Measurements from ENCODE around the gene RNF19B. TPM values are rescaled to one million over a fixed set of nuclear protein-coding genes. Genes with fewer than 3 reads are reported as not detected.

The RNF19B gene
- total and polyA plus RNA-seq, 10 of the 15 experiments (the other 5 are each of a cell fraction or from before 2014, with no cell fraction given), result 2.8 to 32.6 (median 16.6) TPM

GRCh38 chr1:32907435-32907834 is 57.2 kb downstream of the RNF19B start:
- no peaks in the 10 kb centered on the region for H3K36me3 ChIP-seq (ENCODE audit: control insufficient read depth in 2 of 2, insufficient read depth in 2 of 2, low read length in 1 of 2)
- no peak overlapping the region for H3K4me2 ChIP-seq (ENCODE audit: control insufficient read depth, insufficient read depth)
- H4K20me1 ChIP-seq (ENCODE audit: control insufficient read depth, insufficient read depth), result no peaks in the 10 kb centered on the region
- WGBS (ENCODE audit: insufficient coverage, insufficient replicate concordance, low lambda C conversion rate, missing lambda C conversion rate), result 9% methylated on average over 4 of the region's 4 CpGs
- BruUV-seq (replicated peaks), result no TSS peak
- peaks cover under 1 to 1% of the 10 kb centered on the region in 2 experiments; a peak in 1 of 4 replicates for H3K27me3 ChIP-seq (replicated peaks in 1 of 2; ENCODE audit: control insufficient read depth in 2 of 2, insufficient read depth in 2 of 2, low read length in 1 of 2)
- ChIA-PET POLR2A (interaction anchor here (1.1 kb wide), 1 partner anchor 122 kb away, joined by 3 read pairs; no protein-coding TSS in a partner anchor), CTCF (interaction anchor here (1.1 to 1.5 kb wide), 2 partner anchors 9 to 179 kb away, joined by 3 to 7 read pairs; no protein-coding TSS in a partner anchor), SMC1A (ENCODE audit: uncharacterized antibody, unreplicated experiment) (interaction anchor here (0.7 kb wide), 1 partner anchor 33 kb away, joined by 3 read pairs; no protein-coding TSS in a partner anchor), RAD21 (ENCODE audit: unreplicated experiment) (no interaction called here)
- DNase-seq (ENCODE audit: low read depth, low spot score) (no peak), FAIRE-seq (no peak), ATAC-seq (no peak)
- no peaks in the 10 kb centered on the region for H3K4me1 ChIP-seq (ENCODE audit: control insufficient read depth, insufficient read depth, low read length)
- no peak overlapping the region for H3K4me3 ChIP-seq
- no peaks in the 10 kb centered on the region for H3K79me2 ChIP-seq (ENCODE audit: control insufficient read depth, insufficient read depth, low read length)
- no peak for TF ChIP-seq ZBED1 (IDR thresholded peaks at IDR 0.05; ENCODE audit: borderline replicate concordance)
- no peak for TF ChIP-seq EED (IDR thresholded peaks at IDR 0.05; ENCODE audit: low read depth)
- no peak for TF ChIP-seq MTA2 (IDR thresholded peaks at IDR 0.05; ENCODE audit: low read depth)
- no peak overlapping the region for H3K9ac ChIP-seq (ENCODE audit: control insufficient read depth, insufficient read depth, low read length)
- no peaks in the 10 kb centered on the region for H3K9me3 ChIP-seq (replicated peaks; ENCODE audit: control insufficient read depth, insufficient read depth, low read length)
- in situ Hi-C loops (cut with MboI) (no loop called here), intact Hi-C loops (cut with micrococcal nuclease; ENCODE audit: unreplicated experiment) (no loop called here)
- no peak overlapping the region for H3K27ac ChIP-seq (ENCODE audit: control insufficient read depth, insufficient read depth)
- H2AFZ ChIP-seq (ENCODE audit: control insufficient read depth, low read depth, low read length), result no peak overlapping the region

GRCh38 chr1:32906654-32907053 is 58.0 kb downstream of the RNF19B start:
- no peak for FAIRE-seq
- no peak for TF ChIP-seq MTA3 (IDR thresholded peaks at IDR 0.05; ENCODE audit: borderline replicate concordance, low read length)
- no peak for TF ChIP-seq ATF3 (IDR thresholded peaks at IDR 0.05; ENCODE audit: borderline replicate concordance, extremely low read depth, low read depth, low read length)
- no peak for TF ChIP-seq RFX5 (IDR thresholded peaks at IDR 0.05; ENCODE audit: low read depth, low read length)
- TF ChIP-seq LARP7 (IDR thresholded peaks at IDR 0.05), result no peak
- no peak for TF ChIP-seq IRF5 (IDR thresholded peaks at IDR 0.05; ENCODE audit: borderline replicate concordance)
- TF ChIP-seq TAF1 (IDR thresholded peaks at IDR 0.05; ENCODE audit: borderline replicate concordance, low read depth, low read length), result no peak
- no peak for TF ChIP-seq NBN (IDR thresholded peaks at IDR 0.05)
- TF ChIP-seq SUPT20H (IDR thresholded peaks at IDR 0.05; ENCODE audit: borderline replicate concordance, control insufficient read depth, low read depth, low read length), result no peak
- TF ChIP-seq SMC3 (IDR thresholded peaks at IDR 0.05; ENCODE audit: borderline replicate concordance, low read length), result no peak
- no peak for TF ChIP-seq PBX3 (IDR thresholded peaks at IDR 0.05; ENCODE audit: insufficient replicate concordance, low read depth, low read length)
- no peak for TF ChIP-seq BCL11A (IDR thresholded peaks at IDR 0.05; ENCODE audit: low read depth, low read length)
- TF ChIP-seq ZNF384 (IDR thresholded peaks at IDR 0.05; ENCODE audit: borderline replicate concordance, low read depth, low read length), result no peak
- no peak for TF ChIP-seq EGR1 (IDR thresholded peaks at IDR 0.05; ENCODE audit: borderline replicate concordance in 1 of 2, low read depth in 2 of 2, low read length in 2 of 2)

More at GRCh38 chr1:32906654-32907053, 58.0 kb downstream of the RNF19B start:
- Histone ChIP-seq H3K36me3 (ENCODE audit: control insufficient read depth in 2 of 2, insufficient read depth in 2 of 2, low read length in 1 of 2) (no peaks in the 10 kb centered on the region), H3K27me3 (replicated peaks in 1 of 2; ENCODE audit: control insufficient read depth in 2 of 2, insufficient read depth in 2 of 2, low read length in 1 of 2) (peaks cover 1 to 4% of the 10 kb centered on the region in 2 experiments; a peak in 1 of 4 replicates), H3K27ac (ENCODE audit: control insufficient read depth, insufficient read depth) (no peak overlapping the region), H3K4me1 (ENCODE audit: control insufficient read depth, insufficient read depth, low read length) (no peaks in the 10 kb centered on the region), H4K20me1 (ENCODE audit: control insufficient read depth, insufficient read depth) (no peaks in the 10 kb centered on the region), H3K4me3 (no peak overlapping the region), H3K79me2 (ENCODE audit: control insufficient read depth, insufficient read depth, low read length) (no peaks in the 10 kb centered on the region), H3K9me3 (replicated peaks; ENCODE audit: control insufficient read depth, insufficient read depth, low read length) (no peaks in the 10 kb centered on the region), H2AFZ (ENCODE audit: control insufficient read depth, low read depth, low read length) (no peak overlapping the region), H3K4me2 (ENCODE audit: control insufficient read depth, insufficient read depth) (no peak overlapping the region), H3K9ac (ENCODE audit: control insufficient read depth, insufficient read depth, low read length) (no peak overlapping the region)
- 51% methylated on average over 7 of the region's 7 CpGs for WGBS (ENCODE audit: insufficient coverage, insufficient replicate concordance, low lambda C conversion rate, missing lambda C conversion rate)
- in situ Hi-C loops (cut with MboI), result no loop called here
- SMC1A ChIA-PET (ENCODE audit: uncharacterized antibody, unreplicated experiment), result no interaction called here
- no peak for DNase-seq (ENCODE audit: low read depth, low spot score)
- RAD21 ChIA-PET (ENCODE audit: unreplicated experiment), result no interaction called here
- POLR2A ChIA-PET, result interaction anchor here (0.6 kb wide), 2 partner anchors 11 to 43 kb away, joined by 5 read pairs; no protein-coding TSS in a partner anchor
- BruUV-seq (replicated peaks), result no TSS peak
- intact Hi-C loops (cut with micrococcal nuclease; ENCODE audit: unreplicated experiment), result no loop called here
- ATAC-seq, result no peak
- CTCF ChIA-PET, result interaction anchor here (1.1 kb wide), 1 partner anchor 8 kb away, joined by 7 read pairs; no protein-coding TSS in a partner anchor
